GM19397 (cell line): ENCODE results near the gene SPATS2L.
A peak's percentile ranks its signal among the peaks of the same experiment; 100 is the strongest.

Experiments
- ATAC-seq: cut with Tn5 transposase; IDR thresholded peaks from one replicate; pipeline ENCODE4 v1.9.1; 2021; ENCODE audit warnings: mild to moderate bottlenecking, moderate library complexity; ENCODE audit not compliant: unreplicated experiment

SPATS2L gene, protein sequence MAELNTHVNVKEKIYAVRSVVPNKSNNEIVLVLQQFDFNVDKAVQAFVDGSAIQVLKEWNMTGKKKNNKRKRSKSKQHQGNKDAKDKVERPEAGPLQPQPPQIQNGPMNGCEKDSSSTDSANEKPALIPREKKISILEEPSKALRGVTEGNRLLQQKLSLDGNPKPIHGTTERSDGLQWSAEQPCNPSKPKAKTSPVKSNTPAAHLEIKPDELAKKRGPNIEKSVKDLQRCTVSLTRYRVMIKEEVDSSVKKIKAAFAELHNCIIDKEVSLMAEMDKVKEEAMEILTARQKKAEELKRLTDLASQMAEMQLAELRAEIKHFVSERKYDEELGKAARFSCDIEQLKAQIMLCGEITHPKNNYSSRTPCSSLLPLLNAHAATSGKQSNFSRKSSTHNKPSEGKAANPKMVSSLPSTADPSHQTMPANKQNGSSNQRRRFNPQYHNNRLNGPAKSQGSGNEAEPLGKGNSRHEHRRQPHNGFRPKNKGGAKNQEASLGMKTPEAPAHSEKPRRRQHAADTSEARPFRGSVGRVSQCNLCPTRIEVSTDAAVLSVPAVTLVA

DNA sequence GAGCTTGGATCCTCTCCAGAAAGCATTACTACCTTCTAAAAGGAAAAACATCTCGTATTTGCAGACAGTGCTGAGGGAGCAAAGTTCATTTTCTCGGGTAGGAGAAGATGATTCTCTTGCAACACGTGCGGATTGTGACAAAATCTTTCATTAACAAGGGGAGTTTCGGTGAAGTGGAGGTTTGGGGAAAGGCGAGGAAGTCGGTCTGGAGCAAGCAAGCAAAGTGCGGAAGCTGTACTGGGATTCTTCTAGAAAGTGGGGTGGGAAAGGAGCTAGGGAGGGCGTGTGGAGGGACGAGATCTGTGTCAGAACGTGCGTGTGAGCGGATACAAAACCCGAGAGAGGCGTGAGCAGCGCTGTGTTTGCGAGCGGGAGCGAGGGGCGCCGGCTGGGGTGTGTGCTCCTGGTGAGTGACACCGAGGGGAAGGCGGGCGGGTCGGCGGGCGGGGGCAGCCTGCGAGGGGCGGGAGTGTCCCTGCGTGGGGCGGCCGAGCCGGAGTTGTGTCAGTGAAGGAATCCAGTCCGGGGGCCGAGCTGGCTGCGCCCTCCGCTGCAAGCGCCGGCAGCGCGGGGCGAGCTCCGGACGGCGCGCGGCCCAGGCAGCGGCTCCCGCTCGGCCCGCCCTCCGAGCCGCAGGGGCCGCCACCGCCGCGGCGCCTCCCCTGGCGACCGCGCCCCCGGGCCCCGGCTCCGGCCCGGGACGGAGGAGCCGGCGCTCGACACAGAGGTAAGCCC lies at the start of gene SPATS2L:
Gene SPATS2L, plus strand, starts transcription at position 498 of the 735 bp plus-strand sequence. CDS start 82,552 bp downstream, outside the sequence.
- ATAC-seq, result peak; percentile 56

DNA sequence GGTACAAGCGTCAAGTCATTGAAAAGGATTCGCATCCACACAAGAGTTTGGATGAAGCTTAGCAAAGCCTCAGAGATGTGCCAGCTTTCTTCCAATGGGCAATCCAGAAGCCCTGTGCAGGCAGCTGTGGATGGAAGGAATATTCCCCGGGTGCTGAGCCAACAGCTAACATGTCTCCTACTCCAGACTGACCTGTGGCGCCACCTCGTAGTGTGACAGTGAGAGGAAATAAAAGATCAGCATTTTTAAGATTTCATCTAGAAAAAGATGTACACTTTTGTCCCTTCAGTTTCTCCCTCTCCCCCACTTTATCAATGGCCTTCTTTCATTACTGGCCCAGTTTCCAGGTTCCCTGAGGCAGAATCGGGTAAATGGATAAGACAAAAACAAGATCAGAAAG lies 48.9 kb upstream of the SPATS2L start:
- no peak for ATAC-seq

DNA sequence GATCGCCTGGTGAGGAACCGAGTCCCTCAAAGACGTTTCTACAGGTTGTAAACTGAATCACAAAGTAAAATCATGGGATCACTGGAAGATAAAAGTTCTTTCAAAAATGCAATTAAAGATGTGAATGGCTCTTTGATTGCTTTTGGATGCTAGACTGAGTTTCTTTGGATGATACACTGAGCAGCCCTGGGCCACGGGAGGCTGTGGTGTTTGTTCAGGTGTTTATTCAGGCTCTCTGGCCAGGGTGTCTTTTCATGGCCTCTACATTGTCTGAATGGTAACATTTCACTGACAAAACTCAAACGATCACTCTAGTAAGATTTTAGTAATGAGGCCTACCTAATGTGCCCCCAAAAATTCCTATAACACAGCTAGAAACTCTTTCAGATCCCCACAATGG lies 48.4 kb upstream of the SPATS2L start:
- ATAC-seq, result no peak

DNA sequence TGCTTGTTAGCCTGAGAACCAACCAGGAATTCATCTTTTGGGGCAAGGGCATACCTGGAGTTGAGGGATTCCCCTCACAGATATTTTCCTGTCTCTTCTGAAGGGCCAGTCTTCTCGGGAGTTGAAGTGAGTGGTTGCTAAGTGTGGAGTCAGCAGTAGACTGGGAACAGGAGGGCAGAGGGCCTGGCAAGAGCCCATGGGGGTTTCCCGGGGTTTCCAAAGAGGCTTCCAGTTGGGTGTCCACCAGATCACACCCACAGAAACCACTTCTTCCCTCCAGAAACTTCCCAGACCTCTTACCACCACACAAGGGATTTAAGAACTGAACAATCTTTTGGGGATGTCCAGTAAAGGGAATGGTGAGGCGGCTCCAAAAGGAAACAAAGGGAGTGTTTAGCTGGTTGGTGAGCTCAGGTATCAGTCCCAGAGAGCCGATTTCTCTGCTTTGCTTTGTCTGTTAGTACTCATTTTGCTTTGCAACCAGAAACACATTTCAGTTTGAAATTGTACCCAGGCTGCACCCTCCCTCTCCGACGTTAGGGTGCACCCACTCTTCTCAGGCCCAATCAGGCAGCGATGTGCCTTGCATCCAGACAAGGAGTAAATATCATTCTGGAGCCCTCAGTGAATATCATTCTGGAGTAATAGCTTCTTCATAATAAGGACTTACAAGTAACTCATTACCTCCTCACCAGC lies 47.5 kb upstream of the SPATS2L start:
- no peak for ATAC-seq

DNA sequence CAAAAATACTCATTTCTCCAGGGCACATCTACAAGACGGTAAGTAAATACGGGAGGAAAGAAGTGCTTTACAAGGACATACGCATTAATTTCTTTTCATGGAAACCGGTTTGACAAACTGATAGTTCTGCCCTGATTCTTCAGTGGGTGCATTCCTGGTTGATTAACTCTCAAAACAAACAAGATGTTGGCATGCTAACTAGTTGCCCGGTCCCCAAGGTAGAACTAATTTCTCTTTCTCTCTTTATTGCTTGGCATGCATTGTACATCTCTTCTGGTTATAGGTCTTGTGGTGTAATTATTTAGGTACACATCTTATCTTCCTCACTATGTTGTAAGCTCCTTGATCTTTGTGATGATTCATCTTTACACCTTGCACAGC lies 46.9 kb upstream of the SPATS2L start:
- no peak for ATAC-seq

DNA sequence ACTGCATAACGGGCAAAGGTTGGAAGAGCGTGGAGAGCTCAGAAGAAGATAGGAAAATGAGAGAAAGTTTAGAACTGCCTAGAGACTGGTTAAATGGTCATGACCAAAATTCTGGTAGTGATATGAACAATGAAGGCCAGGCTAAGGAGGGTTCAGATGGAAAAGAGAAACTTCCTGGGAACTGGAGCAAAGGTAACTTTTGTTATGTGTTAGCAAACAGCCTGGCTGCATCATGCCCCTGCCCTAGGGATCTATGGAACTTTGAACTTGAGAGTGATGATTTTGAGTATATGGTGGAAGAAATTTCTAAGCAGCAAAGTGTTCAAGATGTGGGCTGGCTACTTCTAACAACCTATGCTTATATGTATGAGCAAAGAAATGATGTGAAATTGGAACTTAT lies 44.4 kb upstream of the SPATS2L start:
- ATAC-seq, result no peak

DNA sequence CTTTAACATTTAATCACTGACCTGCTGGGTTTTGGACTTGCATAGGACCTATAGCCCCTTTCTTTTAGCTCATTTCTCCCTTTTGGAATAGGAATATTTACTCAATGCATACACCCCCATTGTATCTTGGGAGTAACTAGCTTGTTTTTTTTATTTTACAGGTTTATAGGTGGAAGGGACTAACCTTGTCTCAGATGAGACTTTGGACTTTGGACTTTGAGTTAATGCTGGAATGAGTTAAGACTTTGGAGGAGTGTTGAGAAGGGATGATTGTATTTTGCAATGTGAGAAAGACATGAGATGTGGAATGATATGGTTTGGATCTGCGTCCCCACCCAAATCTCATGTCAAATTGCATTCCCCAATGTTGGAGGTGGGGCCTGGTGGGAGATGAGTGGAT lies 43.2 kb upstream of the SPATS2L start:
- no peak for ATAC-seq

DNA sequence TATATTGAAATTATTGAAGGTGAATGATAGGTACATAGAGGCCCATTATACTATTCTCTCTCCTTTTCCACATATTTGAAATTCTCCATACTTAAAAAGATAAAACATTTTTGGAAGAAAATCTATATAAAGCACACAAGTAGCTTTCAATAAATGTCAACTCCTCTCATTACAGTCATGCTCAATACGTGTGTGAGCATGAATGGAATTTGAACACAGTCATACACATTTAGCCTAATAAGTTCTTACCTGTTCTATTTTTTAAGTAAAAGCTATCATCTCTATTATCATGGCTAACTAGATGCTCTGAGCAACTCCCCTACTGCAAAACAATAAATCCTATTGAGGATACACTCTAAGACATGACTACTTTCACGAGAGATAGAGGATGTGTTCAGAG lies 41.9 kb upstream of the SPATS2L start:
- no peak for ATAC-seq

DNA sequence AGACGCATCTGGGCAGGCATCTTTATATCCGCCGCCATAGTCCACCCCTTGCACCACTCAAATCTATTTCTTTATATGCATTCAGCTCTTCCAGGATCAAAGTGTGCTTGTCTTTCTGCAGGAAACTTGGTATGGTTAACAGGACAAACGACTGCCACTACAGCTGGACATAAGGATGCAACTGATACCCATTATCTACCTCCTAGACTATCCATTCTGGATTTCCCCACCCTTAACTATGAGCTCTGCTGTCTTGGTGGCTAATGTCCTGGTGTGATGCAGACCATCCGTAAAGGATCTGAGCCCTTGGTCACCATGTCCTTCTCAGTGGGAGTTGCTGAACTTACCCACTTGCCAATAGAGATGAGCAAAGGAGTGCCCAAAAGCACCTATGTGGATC lies 40.1 kb upstream of the SPATS2L start:
- ATAC-seq, result no peak

DNA sequence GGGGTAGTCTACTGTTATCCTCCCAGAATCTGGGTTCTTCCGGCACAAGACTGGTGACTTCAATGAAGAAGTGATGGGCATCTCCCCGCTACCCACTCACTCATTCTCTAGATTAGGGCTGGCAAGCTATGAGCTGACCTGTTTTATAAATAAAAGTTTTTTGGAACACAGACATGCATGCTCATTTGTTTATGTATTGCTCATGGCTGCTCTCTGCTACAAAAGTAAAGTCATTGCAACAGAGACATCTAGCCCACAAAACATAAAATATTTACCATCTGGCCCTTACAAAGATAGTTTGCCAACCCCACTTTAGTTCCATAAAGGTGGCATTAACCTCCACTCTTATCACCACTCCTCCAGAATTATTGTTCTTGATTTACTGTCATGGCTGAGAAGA lies 39.1 kb upstream of the SPATS2L start:
- no peak for ATAC-seq

DNA sequence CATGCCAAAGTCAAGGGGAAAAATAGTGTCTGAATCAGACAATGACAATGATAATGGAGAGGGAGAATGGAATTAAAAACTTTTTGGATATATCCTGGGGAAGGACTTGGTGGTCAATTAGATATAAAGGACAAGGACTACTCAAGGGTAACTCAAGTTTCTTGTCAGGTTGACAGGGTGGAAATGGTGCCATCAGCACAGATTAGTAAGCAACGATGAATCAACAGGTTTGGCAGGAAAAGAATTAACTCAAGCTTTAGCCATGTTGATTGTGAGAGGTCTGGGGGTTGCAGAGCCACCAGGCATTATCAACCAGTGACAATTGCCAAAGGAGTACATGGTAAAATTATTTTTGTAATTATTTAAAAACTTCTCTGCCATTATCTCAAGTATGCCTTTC lies 35.8 kb upstream of the SPATS2L start:
- ATAC-seq, result no peak

DNA sequence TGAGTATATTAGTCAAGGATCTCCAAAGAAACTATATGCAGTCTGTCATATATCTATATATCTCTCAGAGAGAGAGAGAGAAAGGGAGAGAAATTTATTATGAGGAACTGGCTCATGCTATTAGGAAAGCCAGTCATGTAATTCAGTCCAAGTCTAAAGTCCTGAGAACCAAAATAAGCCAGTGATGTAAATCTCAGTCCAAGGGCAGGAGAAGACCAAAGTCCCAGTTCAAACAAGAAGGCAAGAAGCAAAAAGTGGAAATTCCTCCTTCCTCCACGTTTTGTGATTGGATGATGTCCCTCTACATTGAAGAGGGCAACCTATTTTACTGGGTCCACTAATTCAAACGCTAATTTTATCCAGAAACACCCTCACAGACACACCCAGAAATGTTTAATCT lies 34.2 kb upstream of the SPATS2L start:
- ATAC-seq, result no peak

DNA sequence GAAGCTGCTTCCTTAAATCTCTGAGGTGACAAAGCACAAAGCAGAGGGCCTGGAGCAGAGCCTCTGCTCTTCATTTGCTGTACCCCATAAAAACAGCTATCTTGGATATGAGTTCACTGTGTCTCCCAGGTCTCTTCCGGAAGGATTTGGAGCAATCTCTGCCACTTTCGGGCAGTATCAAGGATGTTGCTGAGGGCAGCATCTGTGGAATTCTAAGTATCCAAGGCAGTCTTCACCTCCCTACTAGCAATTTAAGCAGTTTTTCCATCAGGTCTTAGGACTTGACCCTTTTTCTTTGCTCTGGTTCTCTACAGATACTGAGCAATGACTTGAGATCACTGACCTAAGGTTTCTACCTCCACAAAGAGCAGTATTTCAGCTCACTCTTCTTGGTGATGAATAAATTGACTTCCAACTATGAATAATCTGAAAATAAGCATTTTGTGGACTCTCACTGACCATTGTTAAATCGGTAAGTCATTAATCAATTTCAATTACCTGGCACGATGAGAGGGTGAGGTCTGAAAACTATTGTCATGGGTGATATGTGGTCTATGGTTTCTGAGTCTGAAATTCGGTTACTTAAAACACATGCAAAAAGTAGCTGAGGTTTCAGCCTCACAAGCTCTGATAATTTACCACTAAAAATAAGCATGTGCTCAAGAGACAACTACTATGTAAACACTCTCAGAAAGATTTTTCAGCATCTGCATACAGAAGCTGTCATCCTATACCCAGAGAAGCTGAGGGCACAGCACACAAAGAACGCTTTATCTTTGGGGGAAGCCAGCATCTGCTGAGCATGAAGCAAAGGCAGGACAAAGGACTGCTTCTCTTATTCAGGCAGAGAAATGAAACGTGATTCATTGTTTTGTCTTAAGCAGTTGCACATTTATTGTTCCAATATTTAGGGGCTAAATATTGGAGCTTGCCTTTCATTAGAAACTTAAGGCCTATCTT lies 32.1 kb upstream of the SPATS2L start:
- no peak for ATAC-seq

DNA sequence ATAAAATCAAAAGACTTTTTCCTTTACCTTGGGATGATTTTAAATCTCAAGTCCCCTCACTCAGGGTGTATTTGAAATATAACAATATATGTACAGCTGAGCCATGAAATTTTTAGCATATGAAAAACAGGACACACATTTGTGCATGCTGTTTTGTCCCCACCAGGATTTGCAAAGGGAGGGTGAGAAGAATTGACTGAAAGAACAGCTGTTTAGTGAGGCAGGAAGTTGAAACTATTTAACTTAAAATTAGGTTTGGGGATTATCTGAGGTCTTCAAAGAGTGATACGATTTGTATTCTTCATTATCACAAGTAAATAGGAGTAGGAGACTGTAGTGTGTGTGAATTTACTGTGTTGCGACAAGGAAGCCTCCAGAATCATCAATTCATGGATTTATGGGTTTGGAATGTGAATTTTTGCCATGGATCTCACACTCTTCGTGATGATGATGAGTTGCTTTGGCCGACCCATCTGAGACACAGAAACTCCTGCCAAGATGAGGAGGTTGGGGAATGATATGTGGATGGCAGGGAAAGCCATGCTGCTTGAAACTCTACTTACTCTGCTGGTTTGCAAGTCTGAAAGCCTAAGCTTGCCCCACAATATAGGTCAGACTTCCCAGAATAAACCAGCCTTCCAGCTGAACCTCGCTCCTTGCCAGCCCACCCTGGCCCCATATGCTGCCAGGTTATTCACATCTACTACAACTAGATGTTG lies 31.0 kb upstream of the SPATS2L start:
- no peak for ATAC-seq

DNA sequence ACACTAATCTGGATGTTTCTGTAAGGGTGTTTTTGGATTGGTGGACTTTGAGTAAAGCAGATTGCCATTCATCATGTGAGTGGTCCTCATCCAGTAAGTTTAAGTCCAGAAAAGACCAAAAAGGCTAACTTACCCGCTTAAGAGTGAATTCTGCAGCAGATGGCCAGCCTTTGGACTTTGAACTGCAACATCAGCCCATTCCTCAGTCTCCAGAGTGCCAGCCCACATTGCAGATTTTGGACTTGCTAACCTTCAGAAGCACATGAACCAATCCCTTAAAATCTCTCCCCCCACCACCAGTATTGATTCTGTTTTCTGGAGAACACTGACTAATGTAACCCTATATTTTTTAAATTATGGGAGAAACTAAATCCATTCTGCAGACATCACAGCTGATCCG lies 30.0 kb upstream of the SPATS2L start:
- no peak for ATAC-seq

DNA sequence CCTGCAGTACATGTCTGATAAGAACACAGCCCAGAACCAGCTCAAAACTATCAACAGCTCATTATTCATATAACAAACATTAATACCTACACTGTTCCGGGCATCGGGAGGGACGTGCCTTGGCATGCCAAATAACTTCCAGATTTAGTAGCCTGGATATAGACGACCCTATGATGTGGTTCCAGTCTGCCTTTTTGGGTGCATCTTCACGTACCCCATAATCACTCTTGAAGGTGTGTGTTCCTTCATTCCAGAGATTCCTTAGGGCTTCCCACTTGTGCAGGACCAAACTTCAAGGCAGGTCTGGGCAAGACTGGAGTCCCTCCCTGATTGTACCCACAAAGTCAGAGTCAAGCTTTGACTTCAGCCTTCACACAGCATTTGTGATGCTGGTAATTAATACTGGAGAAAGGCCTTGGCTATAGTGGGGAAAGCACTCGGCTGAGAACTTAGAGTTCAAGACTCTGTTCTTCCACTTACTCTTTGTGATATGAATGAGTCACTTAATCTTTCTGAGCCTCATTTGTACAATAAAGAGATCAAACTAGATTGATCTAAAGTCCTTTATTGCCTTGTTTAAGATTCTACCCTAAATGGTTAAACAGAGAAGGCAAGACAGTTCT lies 27.7 kb upstream of the SPATS2L start:
- no peak for ATAC-seq

DNA sequence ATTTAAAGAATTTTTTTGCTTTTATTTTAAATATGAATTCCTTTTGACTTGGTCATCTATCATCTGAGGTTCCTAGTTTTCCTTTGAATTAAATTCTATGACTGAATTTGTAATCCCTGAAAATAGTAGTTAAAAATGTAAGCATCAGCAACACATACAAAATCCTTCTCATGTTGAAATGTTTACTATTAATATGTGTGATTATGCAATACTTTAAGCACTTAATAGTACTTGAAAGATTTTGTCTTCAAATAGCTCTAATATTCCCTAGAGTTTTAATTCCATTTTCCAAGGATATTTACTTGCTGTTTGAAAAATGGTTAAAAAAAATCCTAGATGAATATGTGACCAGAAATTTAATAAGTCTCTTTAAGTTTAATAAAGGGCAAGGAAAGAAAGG lies 26.6 kb upstream of the SPATS2L start:
- ATAC-seq, result no peak

DNA sequence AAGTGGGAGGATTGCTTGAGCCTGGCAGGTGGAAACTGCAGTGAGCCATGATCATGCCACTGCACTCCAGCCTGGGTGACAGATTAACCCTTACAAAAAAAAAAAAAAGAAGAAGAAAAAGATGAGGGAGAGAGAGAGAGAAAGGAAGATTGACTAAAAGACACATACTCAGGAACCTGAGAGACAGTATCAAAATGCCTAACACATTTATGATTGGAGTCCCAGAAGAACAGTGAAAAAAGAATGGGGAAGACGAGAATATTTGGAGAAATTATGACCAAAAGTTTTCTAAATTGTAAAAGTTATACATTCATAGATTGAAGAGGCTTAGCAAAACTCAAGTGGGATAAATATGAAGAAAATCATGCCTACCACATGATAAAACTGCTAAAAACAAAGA lies 19.9 kb upstream of the SPATS2L start:
- no peak for ATAC-seq

DNA sequence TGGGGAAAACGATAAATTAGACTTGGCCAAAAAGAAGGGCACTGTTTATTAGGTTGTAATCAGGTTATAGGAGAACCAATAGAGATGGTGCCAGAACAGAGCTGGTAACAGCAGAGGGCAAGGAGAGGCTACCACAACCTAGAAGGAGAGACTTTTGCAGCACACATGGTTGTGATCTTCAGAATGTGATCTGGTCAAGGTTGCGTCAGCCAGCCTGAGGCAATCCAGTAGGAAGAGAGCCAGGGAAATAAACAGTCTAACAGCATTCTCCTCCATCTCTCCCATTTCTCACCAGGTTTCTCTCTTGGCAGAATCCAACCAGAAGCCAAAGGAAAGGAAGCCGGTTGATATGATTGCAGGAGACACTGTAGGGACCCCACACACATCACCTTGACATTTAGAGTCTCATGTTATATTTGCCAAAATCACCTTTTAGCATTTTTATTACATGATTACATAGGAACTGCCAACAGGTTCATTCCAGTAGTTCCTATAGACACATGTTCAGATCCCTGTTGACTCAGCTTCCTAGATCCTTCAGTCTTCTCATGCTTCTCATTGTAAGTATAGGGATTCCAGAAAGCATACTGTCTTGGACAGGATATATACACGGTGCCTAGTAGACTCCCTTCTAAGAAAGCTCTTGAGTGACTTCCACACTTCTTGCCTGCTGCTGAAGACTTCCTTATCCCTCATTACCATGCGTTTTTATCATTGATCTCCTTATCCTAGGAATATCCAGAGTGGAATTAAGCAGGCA lies 17.6 kb upstream of the SPATS2L start:
- no peak for ATAC-seq
